HCT116 (cell line): Measurements from ENCODE around the gene DERL3. TPM values are rescaled to one million over a fixed set of nuclear protein-coding genes. Genes with fewer than 3 reads are reported as not detected.

Experiments used
- ATAC-seq: fragments of 200-7000 bp; cut with Tn5 transposase; 2 replicates; pipeline ENCODE4 v1.9.1; 2020; ENCODE audit warnings: mild to moderate bottlenecking, moderate library complexity
- BruUV-seq: library from RNA; stranded (reverse); fragments of 400-500 nt; replicated peaks from 2 replicates; lab custom pipeline; 2021; lab: Mats Ljungman, UMichigan
- CTCF ChIA-PET: fragments of 300-600 bp; sonication (Branson Sonifier 250); formaldehyde crosslinking; loops from one replicate; lab custom pipeline; 2021; ENCODE audit warnings: antibody characterized with exemption; lab: Charles Lee
- POLR2A ChIA-PET: fragments of 300-600, 350-600 bp; sonication (Branson Sonifier 250); formaldehyde crosslinking; loops from one replicate; lab custom pipeline; 2021; ENCODE audit warnings: antibody characterized with exemption; lab: Charles Lee
- RAD21 ChIA-PET, 2 experiments: fragments of 300-600 bp; sonication (Branson Sonifier 250); formaldehyde crosslinking; loops; one replicate each; lab custom pipeline; 2023; ENCODE audit warnings: low total read pairs in 2 of 2; ENCODE audit not compliant: uncharacterized antibody in 2 of 2, unreplicated experiment in 2 of 2, low non-redundant PET in 1 of 2; lab: Charles Lee
- DNase-seq: peaks from one replicate; pipeline ENCODE4 v3.0.0-alpha.2; 2010; ENCODE audit warnings: low read depth, low spot score
- H2AFZ ChIP-seq: fragments of 200-600 bp; shearing (Covaris generic), sonication (generic); 2 replicates; pipeline ENCODE4 v1.6.1; 2017; ENCODE audit warnings: low read depth, mixed run types, mixed read lengths, antibody characterized with exemption, low read length; ENCODE audit not compliant: poor library complexity, severe bottlenecking
- H3K27ac ChIP-seq: 2 replicates; pipeline ENCODE4 v1.5.1; 2012; ENCODE audit warnings: low read depth, low read length
- H3K27me3 ChIP-seq: fragments of 200-600 bp; sonication (generic); 2 replicates; pipeline ENCODE4 v1.6.1; 2016; ENCODE audit warnings: mixed run types, low read length, mixed read lengths; ENCODE audit not compliant: insufficient read depth
- H3K36me3 ChIP-seq, 2 experiments: fragments of 200-500 bp in 1 of 2; fragments of 200-600 bp in 1 of 2; sonication (Bioruptor generic) in 1 of 2; sonication (generic) in 1 of 2; 2 replicates each; pipeline versions ENCODE4 v1.5.1 to v1.6.1; 2014 to 2016; ENCODE audit warnings: low read length in 2 of 2, inconsistent platforms in 1 of 2, mixed read lengths in 1 of 2, mixed run types in 1 of 2; ENCODE audit not compliant: insufficient read depth in 2 of 2, control insufficient read depth in 1 of 2
- H3K4me1 ChIP-seq, 2 experiments: fragments of 200-600 bp in 1 of 2; sonication (generic) in 1 of 2; 2 replicates each; pipeline versions ENCODE4 v1.5.1 to v1.6.1; 2012 to 2017; ENCODE audit warnings: low read length in 2 of 2, inconsistent platforms in 1 of 2, mild to moderate bottlenecking in 1 of 2, mixed read lengths in 1 of 2, mixed run types in 1 of 2, moderate library complexity in 1 of 2; ENCODE audit not compliant: insufficient read depth in 2 of 2, control insufficient read depth in 1 of 2
- H3K4me2 ChIP-seq: fragments of 200-600 bp; sonication (generic); 2 replicates; pipeline ENCODE4 v1.6.1; 2017; ENCODE audit warnings: mixed run types, low read length, mixed read lengths
- H3K4me3 ChIP-seq, 2 experiments: fragments of 200-600 bp in 1 of 2; sonication (generic) in 1 of 2; replicated peaks in 1 of 2; 2 replicates each; pipeline ENCODE4 v1.5.1; 2011 to 2016; ENCODE audit warnings: low read length in 2 of 2, control low read depth in 1 of 2, low read depth in 1 of 2, mild to moderate bottlenecking in 1 of 2, mixed read lengths in 1 of 2, mixed run types in 1 of 2
- H3K79me2 ChIP-seq: fragments of 200-600 bp; sonication (generic); 2 replicates; pipeline ENCODE4 v1.6.1; 2017; ENCODE audit warnings: mild to moderate bottlenecking, mixed run types, low read length, moderate library complexity, mixed read lengths; ENCODE audit not compliant: insufficient read depth
- H3K9ac ChIP-seq: fragments of 200-600 bp; sonication (generic); 2 replicates; pipeline ENCODE4 v1.6.1; 2016; ENCODE audit warnings: low read length, mixed read lengths
- H3K9me2 ChIP-seq: fragments of 200-600 bp; sonication (generic), shearing (Covaris generic); 2 replicates; pipeline ENCODE4 v1.6.1; 2017; ENCODE audit warnings: mixed run types, mild to moderate bottlenecking, moderate library complexity; ENCODE audit not compliant: insufficient read depth
- H3K9me3 ChIP-seq, 2 experiments: fragments of 200-500 bp in 1 of 2; fragments of 200-600 bp in 1 of 2; sonication (Bioruptor generic) in 1 of 2; sonication (generic) in 1 of 2; 2 replicates each; pipeline ENCODE4 v1.6.1; 2014 to 2017; ENCODE audit warnings: low read length in 2 of 2, mixed read lengths in 2 of 2, inconsistent platforms in 1 of 2, low read depth in 1 of 2, mild to moderate bottlenecking in 1 of 2, mixed run types in 1 of 2, moderate library complexity in 1 of 2; ENCODE audit not compliant: control insufficient read depth in 1 of 2, insufficient read depth in 1 of 2
- H4K20me1 ChIP-seq: fragments of 200-600 bp; sonication (generic), shearing (Covaris generic); 2 replicates; pipeline ENCODE4 v1.6.1; 2017; ENCODE audit warnings: mixed run types, mild to moderate bottlenecking, moderate library complexity; ENCODE audit not compliant: insufficient read depth
- YY1 ChIP-seq: IDR thresholded peaks from 2 replicates; pipeline ENCODE4 v1.6.1; 2011; ENCODE audit warnings: low read length, low read depth, moderate library complexity, mild to moderate bottlenecking; ENCODE audit not compliant: insufficient replicate concordance; ENCODE audit errors: extremely low read depth
- intact Hi-C: fragments of 100-400 bp; cut with micrococcal nuclease; formaldehyde crosslinking; loops from 2 replicates; pipeline ENCODE4 v1.10.0; 2022
- total RNA-seq: library from RNA; stranded (reverse); gene quantifications from one replicate; pipeline ENCODE4 v1.2.1, GENCODE V29; 2021; ENCODE audit not compliant: unreplicated experiment
- TF ChIP-seq, protein P1 (sequence below), 3 experiments: fragments of 200-600 bp in 1 of 3; sonication (generic) in 1 of 3; IDR thresholded peaks in 2 of 3; conservative IDR thresholded peaks in 1 of 3; 2 replicates each; pipeline ENCODE4 v1.5.1; 2012 to 2017; ENCODE audit warnings: low read depth in 2 of 3, low read length in 2 of 3, antibody characterized with exemption in 1 of 3, borderline replicate concordance in 1 of 3, control low read depth in 1 of 3, mild to moderate bottlenecking in 1 of 3, mixed read lengths in 1 of 3, mixed run types in 1 of 3, moderate library complexity in 1 of 3; ENCODE audit not compliant: insufficient read depth in 1 of 3

Gene DERL3
- total RNA-seq, 1 experiment from 2014 or later = not detected

DNA sequence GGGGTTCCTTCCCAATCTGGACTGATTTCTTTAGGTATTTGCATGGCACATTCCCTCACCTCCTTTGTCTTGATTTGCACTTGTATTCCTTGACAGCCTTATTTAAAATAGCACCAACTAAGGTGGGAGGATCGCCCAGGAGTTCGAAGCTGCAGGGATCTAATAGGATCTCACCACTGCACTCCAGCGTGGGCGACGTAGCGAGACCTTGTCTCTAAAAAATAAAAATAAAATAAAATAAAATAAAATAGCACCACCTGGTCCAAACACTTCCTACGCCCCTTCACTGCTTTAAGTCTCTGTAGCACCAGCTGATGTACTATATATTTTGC, 19.6 kb upstream of the DERL3 start:
- POLR2A ChIA-PET = interaction anchor here (0.6 to 1.9 kb wide), 5 partner anchors 9 to 108 kb away, joined by 3 to 6 read pairs (median 3); partner anchors contain the start of genes MIF and ZNF70
- DNase-seq = no peak
- Histone ChIP-seq H3K4me1 (peaks cover 4 to 13% of the 10 kb centered on the region in 2 experiments; a peak in 2 of 4 replicates), H2AFZ (no peak overlapping the region), H3K9ac (peak overlapping the region; percentile 70), H4K20me1 (no peaks in the 10 kb centered on the region), H3K4me2 (peak overlapping the region; percentile 87), H3K9me2 (no peaks in the 10 kb centered on the region), H3K27me3 (no peaks in the 10 kb centered on the region), H3K36me3 (no peaks in the 10 kb centered on the region), H3K79me2 (no peaks in the 10 kb centered on the region), H3K27ac (peak overlapping the region; percentile 71), H3K9me3 (no peaks in the 10 kb centered on the region), H3K4me3 (peak overlapping the region; percentile 74 to 80)
- BruUV-seq = no TSS peak
- TF ChIP-seq YY1 = no peak
- TF ChIP-seq, protein P1, sequence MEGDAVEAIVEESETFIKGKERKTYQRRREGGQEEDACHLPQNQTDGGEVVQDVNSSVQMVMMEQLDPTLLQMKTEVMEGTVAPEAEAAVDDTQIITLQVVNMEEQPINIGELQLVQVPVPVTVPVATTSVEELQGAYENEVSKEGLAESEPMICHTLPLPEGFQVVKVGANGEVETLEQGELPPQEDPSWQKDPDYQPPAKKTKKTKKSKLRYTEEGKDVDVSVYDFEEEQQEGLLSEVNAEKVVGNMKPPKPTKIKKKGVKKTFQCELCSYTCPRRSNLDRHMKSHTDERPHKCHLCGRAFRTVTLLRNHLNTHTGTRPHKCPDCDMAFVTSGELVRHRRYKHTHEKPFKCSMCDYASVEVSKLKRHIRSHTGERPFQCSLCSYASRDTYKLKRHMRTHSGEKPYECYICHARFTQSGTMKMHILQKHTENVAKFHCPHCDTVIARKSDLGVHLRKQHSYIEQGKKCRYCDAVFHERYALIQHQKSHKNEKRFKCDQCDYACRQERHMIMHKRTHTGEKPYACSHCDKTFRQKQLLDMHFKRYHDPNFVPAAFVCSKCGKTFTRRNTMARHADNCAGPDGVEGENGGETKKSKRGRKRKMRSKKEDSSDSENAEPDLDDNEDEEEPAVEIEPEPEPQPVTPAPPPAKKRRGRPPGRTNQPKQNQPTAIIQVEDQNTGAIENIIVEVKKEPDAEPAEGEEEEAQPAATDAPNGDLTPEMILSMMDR (IDR thresholded peaks at IDR 0.05 in 2 of 3, conservative IDR thresholded peaks at IDR 0.05 in 1 of 3; ENCODE audit: borderline replicate concordance in 1 of 3, insufficient read depth in 1 of 3, low read depth in 2 of 3, low read length in 2 of 3) = 0 out of 6 replicates have a peak, but pooled peaks of 1 of the 3 experiments have one; percentile 7
- RAD21 ChIA-PET = no interaction called here
- intact Hi-C loops = loop anchor here (5.0 kb wide), 1 partner anchor 34 kb away; the partner anchor contains the start of gene MIF
- ATAC-seq = no peak
- CTCF ChIA-PET = interaction anchor here (0.8 to 3.4 kb wide), 5 partner anchors 9 to 87 kb away, joined by 3 to 44 read pairs (median 4); partner anchors contain the start of gene MIF
